NCI-H2107 (cell line): ENCODE results near the gene LGALS3BP.

ENCODE experiments used
- DNase-seq: peaks from one replicate; lab custom pipeline; 2025; lab: John Stamatoyannopoulos, UW

The LGALS3BP gene

DNA sequence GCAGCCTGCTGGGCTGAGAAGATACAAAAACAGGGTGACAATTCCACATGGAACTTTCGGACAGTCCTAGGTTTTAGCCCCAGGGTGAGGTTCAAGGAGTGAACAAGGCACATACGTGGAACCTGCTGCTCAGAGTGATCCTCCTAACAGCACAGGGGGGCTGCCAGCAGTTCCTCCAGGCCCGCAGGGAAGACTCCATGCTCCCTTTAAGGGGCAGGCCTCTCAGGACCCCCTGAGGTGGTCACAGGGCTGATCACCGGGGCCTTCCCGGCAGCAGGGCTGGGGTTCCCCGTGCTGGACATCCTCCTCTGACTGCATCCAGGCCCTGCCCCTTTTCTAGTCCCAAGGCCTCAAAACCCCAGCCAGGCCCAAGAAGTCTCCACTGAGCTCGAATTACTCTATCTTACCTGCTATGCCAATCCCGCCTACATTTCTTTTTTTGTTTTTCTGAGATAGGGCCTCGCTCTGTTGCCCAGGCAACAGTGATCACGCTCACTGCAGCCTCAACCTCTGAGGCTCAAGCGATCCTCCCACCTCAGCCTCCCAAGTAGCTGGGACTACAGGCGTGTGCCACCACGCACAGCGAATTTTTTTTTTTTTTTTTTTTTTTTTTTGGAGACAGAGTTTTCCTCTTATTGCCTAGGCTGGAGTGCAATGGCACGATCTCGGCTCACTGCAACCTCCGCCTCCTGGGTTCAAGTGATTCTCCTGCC is 19.5 kb upstream of the LGALS3BP start:
- no peak for DNase-seq

DNA sequence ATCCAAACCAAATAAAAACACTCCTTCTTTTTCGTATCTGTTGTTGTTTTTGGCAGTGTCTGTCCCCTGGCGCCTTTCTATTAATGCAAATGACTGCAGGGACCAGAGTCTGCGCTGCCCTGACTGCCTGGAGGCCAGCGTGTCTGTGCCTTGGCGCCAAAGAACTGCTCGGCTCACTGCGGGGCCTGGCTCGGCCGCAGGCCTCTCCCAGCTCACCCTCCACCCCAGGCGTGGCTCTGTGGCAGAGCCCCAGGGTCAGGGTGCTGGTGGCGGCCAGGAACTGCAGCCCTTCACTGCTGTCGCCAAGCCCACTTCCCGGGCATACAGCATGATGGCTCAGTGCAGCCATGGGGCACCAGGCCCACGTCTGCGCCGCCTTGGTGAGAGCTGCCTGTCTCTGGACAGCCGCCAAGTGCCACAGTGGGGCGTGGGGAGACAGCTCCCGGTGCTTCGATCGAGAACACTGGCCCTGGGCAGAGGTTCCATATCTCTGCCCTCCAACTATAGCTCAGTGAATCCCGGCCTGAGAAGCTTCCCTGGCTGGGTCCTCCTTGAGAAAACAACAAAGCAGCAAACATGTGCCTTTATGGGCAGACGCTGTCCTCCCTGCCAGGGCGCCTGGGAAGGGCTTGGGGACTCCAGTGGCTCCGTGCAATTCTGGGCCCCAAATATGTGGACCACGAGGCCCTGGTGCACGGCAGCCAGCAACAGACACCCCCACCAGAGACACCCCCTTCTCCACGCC is 18.8 kb upstream of the LGALS3BP start:
- no peak for DNase-seq

DNA sequence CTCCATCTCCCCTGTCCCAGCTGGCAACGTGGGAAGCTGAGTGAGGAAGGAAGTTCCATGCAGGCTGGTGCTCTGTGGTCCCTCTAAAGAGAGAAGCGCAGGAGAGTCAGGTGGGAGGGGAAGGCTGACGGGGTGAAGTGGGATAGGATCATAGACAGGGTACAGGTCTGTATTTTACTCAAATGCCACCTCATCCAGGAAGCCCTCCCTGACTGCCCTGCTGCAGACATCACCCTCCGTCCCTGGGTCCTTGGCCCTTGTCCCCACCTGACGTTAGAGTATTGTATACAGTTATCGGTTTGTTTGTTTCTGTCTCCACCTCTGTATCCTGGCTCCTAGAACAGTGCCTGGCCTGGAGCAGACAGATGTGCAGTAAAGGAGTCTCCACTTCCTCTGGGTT is 18.2 kb upstream of the LGALS3BP start:
- no peak for DNase-seq

DNA sequence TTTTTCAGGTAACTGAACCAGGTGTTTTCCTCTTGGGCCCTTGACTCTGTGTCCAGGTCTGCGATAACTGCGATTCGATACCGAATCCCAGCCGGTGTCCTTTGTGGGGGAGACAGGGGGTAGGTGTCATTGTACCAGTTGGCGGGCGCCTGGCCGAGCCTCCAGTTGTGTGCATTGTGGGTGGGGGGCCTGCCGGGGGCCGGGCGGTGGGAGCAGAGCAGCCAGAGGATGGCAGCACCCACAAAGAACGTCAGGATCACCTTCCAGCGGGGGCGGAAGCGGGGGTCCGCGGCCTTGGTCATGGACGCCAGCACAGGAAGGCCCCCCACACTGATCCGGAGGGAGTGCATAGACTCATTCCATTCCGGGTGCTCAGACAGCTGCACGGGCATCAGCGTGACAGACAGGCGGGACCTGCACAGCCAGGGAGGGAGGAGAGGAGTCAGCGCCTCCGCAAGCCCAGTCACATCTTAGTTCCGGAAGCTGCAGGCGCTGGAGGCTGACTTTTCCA is 17.6 kb upstream of the LGALS3BP start:
- DNase-seq, result no peak

DNA sequence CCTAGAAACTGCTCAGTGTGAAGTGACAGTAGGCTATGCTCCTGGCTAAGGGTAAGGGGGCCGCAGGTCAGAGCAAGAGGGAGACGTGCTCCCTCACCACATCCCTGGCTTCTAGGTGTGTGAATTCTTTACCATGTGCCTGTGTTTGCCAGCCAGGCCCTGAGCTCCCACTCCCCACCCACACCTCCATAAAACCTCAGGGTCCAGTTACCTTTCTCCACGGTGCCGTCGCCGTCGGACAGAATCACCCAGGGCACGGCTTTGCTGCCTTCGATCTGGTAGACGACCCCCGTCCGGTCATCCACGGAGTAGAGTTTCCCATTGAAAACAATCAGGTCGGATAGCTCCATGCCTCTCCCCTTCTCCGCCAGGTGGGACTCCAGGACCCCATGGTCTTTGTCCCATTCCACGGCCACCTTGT is 17.1 kb upstream of the LGALS3BP start:
- no peak for DNase-seq

DNA sequence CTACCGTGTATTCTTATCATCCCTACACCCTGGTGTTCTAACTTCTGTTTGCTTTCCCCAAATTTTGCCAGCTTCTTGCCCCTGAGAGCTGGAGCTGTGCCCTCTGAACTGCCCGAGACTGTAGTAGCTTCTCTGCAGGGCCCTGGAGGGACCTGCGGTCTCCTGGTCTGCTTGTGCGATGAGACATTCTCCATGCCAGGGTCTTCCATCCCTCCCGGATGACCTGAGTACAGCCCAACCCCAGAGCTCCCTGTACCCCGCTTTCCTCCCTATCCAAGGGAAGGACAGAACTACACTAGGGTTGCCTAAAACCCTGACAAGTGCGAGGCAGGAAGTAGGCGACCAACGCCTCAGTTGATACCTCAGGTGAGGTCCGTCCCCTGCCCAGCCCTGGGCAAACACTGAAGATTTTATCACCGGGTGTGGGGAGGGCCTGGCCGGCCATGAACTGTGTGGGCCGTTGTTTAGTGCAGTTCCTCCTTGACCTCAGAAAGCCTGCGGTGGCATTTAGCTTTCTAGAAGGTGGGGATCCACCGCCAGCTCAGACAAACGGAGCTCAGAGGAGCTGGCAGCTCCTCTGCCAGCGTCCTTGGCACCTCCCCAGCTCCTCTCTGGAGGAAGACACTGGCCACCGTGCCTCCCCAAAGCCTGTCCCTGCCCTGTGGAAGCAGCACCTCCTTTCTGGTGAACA is 16.2 kb upstream of the LGALS3BP start:
- no peak for DNase-seq

DNA sequence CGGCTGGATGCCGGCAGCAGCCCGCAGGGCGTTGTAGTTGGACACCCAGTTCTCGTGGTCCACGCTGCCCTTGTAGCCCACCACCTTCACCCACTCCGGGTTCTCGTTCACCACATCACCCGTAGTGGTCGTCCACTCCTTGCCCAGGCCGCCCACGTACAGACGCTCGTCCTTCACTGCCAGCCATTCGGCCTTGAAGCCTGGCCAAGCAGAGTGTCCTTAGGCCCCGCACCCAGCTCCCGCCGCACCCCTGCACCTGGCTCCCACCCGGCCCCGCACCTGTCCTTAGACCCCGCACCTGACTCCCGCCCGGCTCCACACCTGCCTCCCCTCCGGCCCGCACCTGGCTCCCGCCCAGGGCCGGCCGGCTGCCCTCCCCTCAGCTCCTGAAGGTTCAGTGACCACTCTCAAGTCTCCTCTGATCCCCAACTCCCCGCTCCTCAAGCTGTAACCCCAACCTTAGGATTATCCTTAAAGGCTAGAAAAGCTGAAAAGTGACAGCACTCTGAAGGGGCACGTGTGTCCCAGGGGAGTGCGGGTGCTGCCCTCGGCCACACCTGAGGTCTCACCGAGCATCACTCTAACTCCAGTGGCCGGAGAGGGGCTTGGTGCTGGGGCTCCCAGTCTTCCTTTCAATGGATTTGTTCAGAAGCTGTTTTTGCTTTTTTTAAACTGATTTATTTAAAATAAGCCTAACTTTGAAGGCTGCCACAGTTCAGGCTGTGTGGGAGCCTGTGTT is 15.5 kb upstream of the LGALS3BP start:
- DNase-seq, result no peak

DNA sequence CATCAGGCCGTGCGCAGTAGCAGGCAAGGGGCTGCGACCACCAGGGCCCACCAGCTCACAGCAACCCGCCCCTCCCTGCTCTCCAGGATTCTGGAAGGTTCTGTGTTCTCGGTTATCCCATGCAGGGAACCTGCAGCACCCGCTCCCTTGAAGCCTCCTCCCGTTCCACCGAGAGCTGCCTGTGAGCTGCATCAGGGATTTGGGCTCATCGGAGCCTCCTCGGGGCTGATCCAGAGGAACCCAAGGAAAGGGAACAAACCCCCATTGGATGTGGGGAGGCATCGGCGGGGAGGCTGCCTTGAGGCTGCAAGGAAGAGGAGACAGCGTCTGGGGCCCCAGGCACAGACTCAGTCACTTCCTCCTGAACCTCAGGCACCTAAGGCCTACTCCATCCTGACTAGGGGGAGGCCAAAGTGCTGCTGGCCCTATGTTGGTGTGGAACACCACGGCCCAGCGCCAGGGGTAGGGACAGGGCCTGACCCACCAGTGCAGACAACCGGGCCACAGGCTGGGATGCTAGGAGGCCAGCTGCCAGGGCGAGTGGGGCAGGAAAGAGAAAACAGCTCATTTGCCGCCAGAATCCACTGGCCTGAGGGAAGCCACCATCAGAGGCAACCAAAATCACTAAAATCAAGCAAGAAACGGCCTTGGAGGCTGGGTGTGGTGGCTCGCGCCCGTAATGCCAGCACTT is 14.4 kb upstream of the LGALS3BP start:
- DNase-seq, result no peak

DNA sequence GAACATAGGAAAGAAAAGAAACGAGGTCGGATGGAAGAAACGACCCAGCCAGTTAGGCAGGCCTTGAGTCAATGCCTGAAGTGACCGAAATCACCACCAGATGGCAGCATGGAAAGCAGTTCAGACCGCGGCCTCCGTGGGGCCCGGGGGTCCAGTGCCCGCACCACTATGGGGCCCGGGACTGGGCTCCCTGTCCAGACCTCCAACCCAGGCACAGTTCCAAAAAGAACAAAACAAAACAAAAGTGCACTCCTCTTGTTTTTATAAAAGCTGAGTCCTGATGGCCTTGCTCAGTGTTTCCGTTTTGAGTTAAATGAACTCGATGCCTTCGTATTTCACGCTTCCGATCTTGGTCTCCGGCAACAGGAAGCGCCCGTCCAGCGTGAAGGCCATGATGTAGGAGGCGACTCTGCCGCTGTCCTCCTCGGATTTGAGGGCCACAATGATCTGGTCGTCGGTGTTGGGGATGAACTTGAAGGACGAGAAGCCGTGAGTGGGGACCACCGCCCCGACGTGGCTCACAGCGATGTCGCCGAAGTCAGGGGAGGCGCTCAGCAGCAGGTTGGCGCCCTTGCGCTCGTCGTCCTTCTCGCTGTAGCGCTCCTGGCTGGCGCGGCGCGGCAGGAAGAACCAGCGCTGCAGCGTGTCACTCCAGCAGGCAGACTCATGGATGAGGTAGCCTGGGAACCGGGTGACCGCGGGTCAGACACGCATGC is 13.7 kb upstream of the LGALS3BP start:
- DNase-seq, result no peak

DNA sequence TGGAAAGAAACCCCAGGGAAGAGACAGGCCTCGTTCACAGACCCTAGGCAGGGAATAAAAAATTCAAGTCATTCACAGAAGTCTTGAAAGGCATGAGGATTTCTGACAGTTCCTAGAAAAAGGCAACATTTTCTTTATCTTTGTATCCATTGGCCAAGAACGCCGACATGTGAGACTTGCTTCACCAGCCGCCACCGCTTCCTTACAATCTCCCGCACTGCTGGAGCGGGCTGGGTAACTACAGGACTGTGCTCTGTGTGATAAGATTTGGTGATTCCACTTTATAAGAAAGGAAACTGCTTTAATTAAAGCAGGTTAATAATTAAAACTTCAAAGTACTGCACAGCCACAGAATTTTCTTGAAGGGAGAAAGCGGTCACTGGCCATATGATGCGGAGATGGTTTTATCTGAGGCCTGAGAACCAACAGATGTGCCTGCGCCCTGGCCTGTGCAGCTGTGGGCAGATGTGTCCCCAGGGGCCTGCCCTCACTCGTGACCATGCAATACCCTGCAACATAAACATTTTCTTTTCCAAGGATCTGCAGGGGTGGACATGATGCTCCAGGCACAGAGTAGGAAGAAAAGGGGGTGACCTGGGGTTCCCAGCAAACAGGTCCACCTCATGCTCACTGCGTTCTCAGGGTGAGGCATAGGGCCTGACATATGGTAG is 13.0 kb upstream of the LGALS3BP start:
- no peak for DNase-seq

DNA sequence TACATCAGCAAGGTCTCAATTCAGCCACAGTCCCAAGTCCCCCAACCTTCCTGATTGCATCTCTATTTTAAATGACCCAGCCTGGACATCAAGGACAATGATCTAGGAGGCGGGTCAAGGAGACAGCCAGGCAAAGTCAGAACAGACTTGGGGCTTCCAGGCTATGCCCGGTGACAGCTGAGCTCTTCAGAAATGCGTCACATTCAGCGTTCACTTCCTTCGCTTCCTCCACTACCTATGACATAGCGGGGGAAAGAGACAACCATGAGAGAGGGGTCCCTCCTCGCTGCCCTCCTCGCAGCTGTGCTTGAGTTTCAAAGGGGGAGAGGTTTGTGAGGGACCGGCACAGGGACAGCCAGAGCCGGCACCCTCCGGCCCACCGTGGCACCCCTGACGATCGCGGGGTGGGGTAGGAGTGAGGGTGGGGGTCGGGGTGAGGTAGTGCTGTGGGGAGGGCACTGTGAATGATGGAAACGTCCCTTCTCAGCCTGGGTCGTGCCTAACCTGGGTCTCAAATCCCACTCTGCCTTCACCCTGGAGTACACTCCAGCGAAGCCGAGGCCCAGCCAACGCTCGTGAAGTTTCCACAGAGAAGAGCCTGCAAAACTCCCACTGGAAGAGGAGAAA is 12.3 kb upstream of the LGALS3BP start:
- DNase-seq, result no peak

DNA sequence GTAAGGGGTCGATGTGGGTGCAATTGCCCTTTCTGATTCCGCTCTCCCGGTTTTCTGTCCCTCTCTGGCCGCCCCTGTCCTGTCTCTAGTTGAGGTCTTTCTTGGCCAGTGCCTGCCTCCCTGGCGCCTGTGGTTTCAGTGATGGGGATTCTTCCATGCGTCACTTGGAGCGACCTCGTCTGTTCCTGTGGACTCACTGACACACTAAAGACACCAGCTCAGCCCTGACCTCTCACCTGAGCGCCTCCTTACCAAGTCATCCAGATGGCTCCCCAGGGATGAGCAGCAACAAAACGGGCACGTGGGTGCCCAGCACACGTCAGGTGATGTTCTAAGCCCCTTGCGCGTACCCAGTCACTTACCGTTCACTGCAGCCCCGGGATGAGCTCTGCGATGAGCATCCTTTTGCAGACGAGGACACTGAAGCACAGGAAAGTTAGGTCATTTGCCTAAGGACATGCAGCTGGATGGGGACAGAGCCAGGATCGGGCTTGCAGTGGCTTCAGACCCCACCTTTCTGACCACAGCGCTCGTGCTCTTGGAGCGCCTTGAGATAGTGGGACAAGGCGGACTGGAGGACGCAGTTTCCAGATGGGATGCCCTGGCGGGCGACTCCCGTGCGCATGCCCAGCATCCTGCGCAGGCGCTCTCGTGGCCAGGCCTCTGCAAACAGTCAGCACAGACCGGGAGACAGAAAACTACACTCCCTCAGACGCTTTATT is 11.5 kb upstream of the LGALS3BP start:
- no peak for DNase-seq

DNA sequence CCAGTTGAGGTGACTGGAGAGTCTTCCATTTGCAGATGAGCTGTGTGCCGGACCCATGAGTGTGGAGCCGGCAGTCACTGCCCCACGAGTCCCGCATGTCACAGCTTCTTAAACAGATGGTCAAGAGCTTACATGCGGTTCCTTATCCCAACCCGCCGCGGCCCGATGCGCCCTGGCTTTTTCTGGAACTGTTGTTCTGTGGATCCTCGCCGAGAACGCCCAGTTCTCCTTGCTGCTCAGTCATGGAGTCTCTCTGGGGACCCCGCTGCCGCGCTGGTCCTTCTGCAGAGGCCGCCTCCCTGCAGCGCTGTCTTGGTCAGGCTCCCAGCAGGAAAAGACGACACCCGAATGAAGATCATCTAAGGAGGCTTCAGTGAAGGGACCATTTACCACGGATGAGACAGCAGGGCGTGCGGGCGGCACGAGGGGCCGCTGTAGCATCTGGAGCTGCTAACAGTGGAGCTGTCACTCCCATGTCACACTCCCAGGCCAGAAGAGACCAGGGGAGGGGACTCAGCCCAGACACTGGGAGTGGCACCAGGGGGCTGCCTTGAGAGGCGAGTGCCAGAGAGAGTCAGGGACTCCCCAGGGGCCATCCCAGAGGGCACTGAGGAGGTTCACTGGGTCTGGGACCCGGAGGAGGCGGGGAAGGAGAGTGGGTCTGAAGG is 10.8 kb upstream of the LGALS3BP start:
- no peak for DNase-seq

DNA sequence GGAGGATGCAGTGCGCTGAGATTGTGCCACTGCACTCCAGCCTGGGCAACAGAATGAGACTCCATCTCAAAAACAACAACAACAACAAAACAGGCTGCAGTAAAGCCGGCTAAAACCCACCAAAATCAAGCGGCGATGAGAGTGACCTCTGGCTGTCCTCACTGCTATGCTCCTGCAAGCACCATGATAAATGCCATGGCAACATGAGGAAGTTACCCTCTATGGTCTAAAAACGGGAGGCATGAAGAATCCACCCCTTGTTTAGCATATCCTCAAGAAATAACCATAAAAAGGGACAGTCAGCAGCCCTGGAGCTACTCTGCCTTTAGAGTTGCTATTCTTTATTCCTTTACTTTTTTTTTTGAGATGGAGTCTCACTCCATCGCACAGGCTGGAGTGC is 8.4 kb upstream of the LGALS3BP start:
- DNase-seq, result no peak

DNA sequence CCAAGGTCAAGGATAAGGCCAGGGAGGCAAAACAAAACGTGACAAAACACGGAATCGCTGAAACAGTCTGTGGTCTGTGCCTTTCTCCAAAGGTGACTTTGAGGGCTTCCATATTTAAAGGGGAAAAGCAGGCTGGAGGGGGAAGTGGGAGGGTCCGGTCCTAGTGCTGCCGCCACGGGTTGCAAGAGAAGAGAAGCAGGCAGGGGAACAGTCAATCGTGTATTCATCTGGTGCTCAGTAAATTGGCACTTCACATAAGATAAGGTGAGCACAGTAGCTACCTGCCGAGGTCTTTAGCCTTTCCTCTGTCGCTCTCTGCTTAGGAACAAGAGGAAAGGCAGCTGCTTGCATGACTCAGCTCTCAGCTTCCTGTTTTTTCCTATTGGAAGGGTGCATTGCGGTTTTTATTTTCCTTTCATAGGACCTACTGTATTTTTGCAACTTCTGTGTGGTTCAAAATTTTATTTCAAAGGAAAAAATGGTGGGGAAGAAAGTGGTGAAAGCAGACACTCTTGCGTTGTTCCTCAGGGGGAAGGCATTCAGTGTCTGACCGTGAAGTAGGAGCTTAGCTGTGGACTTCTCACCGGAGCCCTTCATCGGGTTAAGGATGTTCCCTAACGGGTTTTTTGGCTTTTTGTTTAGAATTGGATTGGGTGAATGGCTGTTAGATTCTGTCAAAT is 7.1 kb upstream of the LGALS3BP start:
- DNase-seq, result no peak

DNA sequence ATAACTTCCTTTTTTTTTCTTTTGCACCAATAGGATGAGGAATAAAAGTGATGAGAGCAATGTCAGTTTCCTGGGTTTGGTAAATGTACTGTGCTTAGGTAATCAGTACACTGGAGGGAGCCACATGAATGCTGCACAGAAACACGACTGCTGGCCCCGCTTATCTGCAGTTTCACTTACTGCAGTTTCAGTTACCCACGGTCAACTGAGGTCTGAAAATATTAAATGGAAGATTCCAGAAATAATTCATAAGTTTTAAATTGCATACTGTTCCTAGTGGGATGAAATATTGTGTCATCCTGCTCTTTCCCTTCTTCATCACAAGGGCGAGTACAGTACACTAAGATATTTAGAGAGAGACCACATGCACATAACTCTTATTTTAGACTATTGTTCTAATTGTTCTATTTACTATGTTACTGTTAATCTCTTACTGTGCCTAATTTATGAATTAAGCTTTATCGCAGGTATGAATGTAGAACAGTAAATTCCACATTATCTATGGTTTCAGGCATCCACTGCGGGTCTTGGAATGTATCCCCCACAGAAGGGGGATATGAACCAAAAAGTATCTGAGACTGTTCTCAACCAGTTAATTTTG is 6.4 kb upstream of the LGALS3BP start:
- DNase-seq, result no peak

DNA sequence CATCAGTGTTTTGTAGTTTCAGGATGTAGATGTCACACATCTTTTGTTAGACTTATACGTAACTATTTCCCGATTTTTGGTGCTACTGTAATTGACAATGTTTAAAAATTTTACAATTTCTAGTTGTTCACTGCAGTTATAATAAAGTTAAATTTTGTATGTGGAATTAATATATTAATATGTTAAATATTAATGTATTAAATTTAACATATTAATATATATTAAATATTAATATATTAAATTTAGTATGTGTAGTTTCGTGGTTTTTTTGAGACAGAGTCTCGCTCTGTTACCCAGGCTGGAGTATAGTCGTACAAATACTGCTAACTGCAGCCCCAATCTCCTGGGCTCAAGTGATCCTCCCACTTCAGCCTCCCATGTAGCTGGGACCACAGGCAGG is 5.7 kb upstream of the LGALS3BP start:
- DNase-seq, result no peak
